IMR-90 (cell line): Measurements from ENCODE around the gene RANBP9. TPM values are rescaled to one million over a fixed set of nuclear protein-coding genes. Genes with fewer than 3 reads are reported as not detected.

Source experiments
- ATAC-seq: fragments of 200-7000 bp; cut with Tn5 transposase; 2 replicates; pipeline ENCODE4 v1.9.1; 2020; ENCODE audit warnings: low read depth, mild to moderate bottlenecking, moderate library complexity
- BruUV-seq: library from RNA; stranded (reverse); fragments of 400-500 nt; replicated peaks from 2 replicates; lab custom pipeline; 2021; lab: Mats Ljungman, UMichigan
- CTCF ChIA-PET: fragments of 300-600 bp; formaldehyde crosslinking; extraction: SDS; loops from one replicate; lab custom pipeline; 2021; ENCODE audit warnings: antibody characterized with exemption; lab: Yijun Ruan, JAX
- POLR2A ChIA-PET: fragments of 300-600 bp; sonication (Branson Sonifier 250); formaldehyde crosslinking; loops from one replicate; lab custom pipeline; 2022; ENCODE audit warnings: antibody characterized with exemption; ENCODE audit not compliant: unreplicated experiment; lab: Charles Lee
- DNase-seq: peaks from one replicate; pipeline ENCODE4 v3.0.0; 2013
- H2AFZ ChIP-seq: replicated peaks from 2 replicates; pipeline ENCODE3; 2013; ENCODE audit warnings: low read length, mild to moderate bottlenecking; ENCODE audit not compliant: poor library complexity
- H2AK5ac ChIP-seq: 2 replicates; pipeline ENCODE4 v1.6.1; 2013; ENCODE audit warnings: low read depth, low read length, inconsistent platforms
- H2AK9ac ChIP-seq: replicated peaks from 2 replicates; pipeline ENCODE3; 2013; ENCODE audit warnings: mild to moderate bottlenecking, low read depth, low read length, moderate library complexity; ENCODE audit not compliant: poor library complexity
- H2BK120ac ChIP-seq: 2 replicates; pipeline ENCODE4 v1.6.1; 2013; ENCODE audit warnings: low read depth, low read length, inconsistent platforms
- H2BK15ac ChIP-seq: 3 replicates; pipeline ENCODE4 v1.6.1; 2013; ENCODE audit warnings: low read depth, low read length, inconsistent platforms
- H2BK20ac ChIP-seq: 2 replicates; pipeline ENCODE4 v1.6.1; 2013; ENCODE audit warnings: low read depth, mild to moderate bottlenecking, inconsistent platforms, low read length, moderate library complexity
- H2BK5ac ChIP-seq: 2 replicates; pipeline ENCODE4 v1.6.1; 2013; ENCODE audit warnings: mild to moderate bottlenecking, low read depth, low read length, inconsistent platforms; ENCODE audit not compliant: poor library complexity, severe bottlenecking
- H3K14ac ChIP-seq: replicated peaks from 2 replicates; pipeline ENCODE4 v1.6.1; 2013; ENCODE audit warnings: low read depth, low read length, inconsistent platforms
- H3K18ac ChIP-seq: 2 replicates; pipeline ENCODE4 v1.6.1; 2013; ENCODE audit warnings: low read depth, low read length, control low read depth
- H3K23ac ChIP-seq: 2 replicates; pipeline ENCODE4 v1.6.1; 2013; ENCODE audit warnings: low read depth, low read length, inconsistent platforms
- H3K27ac ChIP-seq: 2 replicates; pipeline ENCODE4 v1.5.1; 2013; ENCODE audit warnings: mild to moderate bottlenecking, control low read depth, low read length; ENCODE audit not compliant: insufficient read depth
- H3K27me3 ChIP-seq: 2 replicates; pipeline ENCODE4 v1.6.1; 2013; ENCODE audit warnings: low read length; ENCODE audit not compliant: control insufficient read depth, insufficient read depth
- H3K36me3 ChIP-seq: 2 replicates; pipeline ENCODE4 v1.6.1; 2013; ENCODE audit warnings: low read length, mixed read lengths; ENCODE audit not compliant: control insufficient read depth, insufficient read depth
- H3K4ac ChIP-seq: 2 replicates; pipeline ENCODE4 v1.6.1; 2013; ENCODE audit warnings: low read depth, low read length, inconsistent platforms
- H3K4me1 ChIP-seq: 2 replicates; pipeline ENCODE4 v1.6.1; 2013; ENCODE audit warnings: low read length, mixed read lengths; ENCODE audit not compliant: control insufficient read depth, insufficient read depth
- H3K4me2 ChIP-seq: 2 replicates; pipeline ENCODE4 v1.6.1; 2013; ENCODE audit warnings: low read depth, mild to moderate bottlenecking, control low read depth, low read length, moderate library complexity
- H3K4me3 ChIP-seq: 2 replicates; pipeline ENCODE4 v1.5.1; 2013; ENCODE audit warnings: low read depth, mild to moderate bottlenecking, control low read depth, low read length, moderate library complexity; ENCODE audit not compliant: insufficient read depth
- H3K56ac ChIP-seq: 2 replicates; pipeline ENCODE4 v1.6.1; 2013; ENCODE audit warnings: low read length, inconsistent platforms; ENCODE audit not compliant: insufficient read depth; ENCODE audit errors: extremely low read depth
- H3K79me1 ChIP-seq, 2 experiments: 2 replicates each; pipeline ENCODE4 v1.6.1; 2013; ENCODE audit warnings: low read length in 2 of 2, inconsistent platforms in 1 of 2, low read depth in 1 of 2
- H3K9ac ChIP-seq: 2 replicates; pipeline ENCODE4 v1.6.1; 2013; ENCODE audit warnings: low read depth, low read length, control low read depth
- H3K9me1 ChIP-seq: 2 replicates; pipeline ENCODE4 v1.6.1; 2013; ENCODE audit warnings: low read length, inconsistent platforms; ENCODE audit not compliant: insufficient read depth
- H3K9me3 ChIP-seq: 2 replicates; pipeline ENCODE4 v1.6.1; 2013; ENCODE audit warnings: low read length; ENCODE audit not compliant: control insufficient read depth, insufficient read depth
- H4K20me1 ChIP-seq: 2 replicates; pipeline ENCODE4 v1.6.1; 2013; ENCODE audit warnings: low read length, inconsistent platforms; ENCODE audit not compliant: insufficient read depth
- H4K5ac ChIP-seq: 2 replicates; pipeline ENCODE4 v1.6.1; 2013; ENCODE audit warnings: mild to moderate bottlenecking, low read depth, low read length, control low read depth
- H4K8ac ChIP-seq, 2 experiments: 2 replicates each; pipeline ENCODE4 v1.6.1; 2013; ENCODE audit warnings: low read depth in 2 of 2, low read length in 2 of 2, control low read depth in 1 of 2, inconsistent platforms in 1 of 2
- H4K91ac ChIP-seq: 2 replicates; pipeline ENCODE4 v1.6.1; 2013; ENCODE audit warnings: low read depth, low read length, inconsistent platforms; ENCODE audit not compliant: insufficient read depth
- BHLHE40 ChIP-seq: fragments of 150-350 bp; IDR thresholded peaks from 2 replicates; pipeline ENCODE4 v1.6.1; 2016; ENCODE audit warnings: mild to moderate bottlenecking, low read depth, low read length
- CEBPB ChIP-seq: IDR thresholded peaks from 2 replicates; pipeline ENCODE4 v1.6.1; 2012; ENCODE audit warnings: low read depth, low read length, improper control_type of control experiment
- CHD1 ChIP-seq: IDR thresholded peaks from 2 replicates; pipeline ENCODE4 v1.6.1; 2012; ENCODE audit warnings: low read depth, low read length, improper control_type of control experiment
- ELK1 ChIP-seq: fragments of 150-350 bp; IDR thresholded peaks from 2 replicates; pipeline ENCODE4 v1.6.1; 2016; ENCODE audit warnings: low read depth, mild to moderate bottlenecking, low read length, moderate library complexity, borderline replicate concordance
- FOS ChIP-seq: fragments of 150-350 bp; IDR thresholded peaks from 2 replicates; pipeline ENCODE4 v1.6.1; 2016; ENCODE audit warnings: low read depth, low read length
- MAFK ChIP-seq: IDR thresholded peaks from 2 replicates; pipeline ENCODE4 v1.6.1; 2012; ENCODE audit warnings: low read depth, low read length, improper control_type of control experiment
- MAZ ChIP-seq: IDR thresholded peaks from 2 replicates; pipeline ENCODE4 v1.6.1; 2012; ENCODE audit warnings: low read depth, mild to moderate bottlenecking, low read length, improper control_type of control experiment, moderate library complexity, borderline replicate concordance
- MXI1 ChIP-seq: IDR thresholded peaks from 2 replicates; pipeline ENCODE4 v1.6.1; 2012; ENCODE audit warnings: low read depth, mild to moderate bottlenecking, low read length, moderate library complexity, borderline replicate concordance
- NFE2L2 ChIP-seq: fragments of 150-350 bp; IDR thresholded peaks from 2 replicates; pipeline ENCODE4 v1.6.1; 2016; ENCODE audit warnings: low read depth, mild to moderate bottlenecking, low read length
- POLR2A ChIP-seq: IDR thresholded peaks from 2 replicates; pipeline ENCODE4 v1.6.1; 2012; ENCODE audit warnings: mild to moderate bottlenecking, low read depth, low read length
- RAD21 ChIP-seq: IDR thresholded peaks from 2 replicates; pipeline ENCODE4 v1.6.1; 2012; ENCODE audit warnings: low read length, improper control_type of control experiment
- RCOR1 ChIP-seq: IDR thresholded peaks from 2 replicates; pipeline ENCODE4 v1.6.1; 2012; ENCODE audit warnings: mild to moderate bottlenecking, low read length, improper control_type of control experiment; ENCODE audit not compliant: insufficient replicate concordance
- RFX5 ChIP-seq: IDR thresholded peaks from 2 replicates; pipeline ENCODE4 v1.8.0; 2012; ENCODE audit warnings: low read depth, mild to moderate bottlenecking, low read length, moderate library complexity
- SMC3 ChIP-seq: fragments of 150-350 bp; IDR thresholded peaks from 2 replicates; pipeline ENCODE4 v1.6.1; 2016; ENCODE audit warnings: low read depth, mild to moderate bottlenecking, antibody characterized with exemption, low read length, moderate library complexity
- WGBS, 2 experiments: methylation state at CpG; one replicate each; pipeline versions ENCODE4 v1.1.5 to v1.1.7; 2013; ENCODE audit warnings: missing lambda C conversion rate in 2 of 2; ENCODE audit not compliant: insufficient read length in 1 of 2; ENCODE audit errors: extremely low coverage in 2 of 2; 5-methylcytosine and 5-hydroxymethylcytosine counted together
- dilution Hi-C: fragments of 300-500 bp; cut with HindIII; formaldehyde crosslinking; loops from one replicate; pipeline ENCODE4 v1.14.3; 2018; ENCODE audit warnings: low sequenced_read_pairs; ENCODE audit not compliant: unreplicated experiment
- in situ Hi-C: fragments of 300-500 bp; cut with MboI; formaldehyde crosslinking; loops from 3 replicates; pipeline ENCODE4 v1.14.3; 2019; ENCODE audit warnings: low sequenced_read_pairs, inconsistent platforms, mixed read lengths
- intact Hi-C: fragments of 100-400 bp; cut with micrococcal nuclease; formaldehyde crosslinking; loops from 2 replicates; pipeline ENCODE4 v1.10.0; 2022
- polyA plus RNA-seq, 3 experiments: library from polyadenylated mRNA; depleted of rRNA; stranded (reverse); fragments of >200 nt; gene quantifications; 2 replicates each; pipeline ENCODE4 v1.2.3, GENCODE V29; 2012; ENCODE audit warnings: low replicate concordance in 1 of 3
- total RNA-seq: library from RNA; depleted of rRNA; stranded (reverse); fragments of >200 nt; gene quantifications from 2 replicates; pipeline ENCODE4 v1.2.3, GENCODE V29; 2012
- TF ChIP-seq, protein P1 (sequence below): conservative IDR thresholded peaks from 2 replicates; pipeline ENCODE4 v1.5.1; 2012; ENCODE audit warnings: mild to moderate bottlenecking, low read depth, low read length, improper control_type of control experiment
- TF ChIP-seq, protein P2 (sequence below): fragments of 150-350 bp; IDR thresholded peaks from 2 replicates; pipeline ENCODE4 v1.6.1; 2017; ENCODE audit warnings: mild to moderate bottlenecking, antibody characterized with exemption, low read length, low read depth

The RANBP9 gene
- total and polyA plus RNA-seq, 2 of the 4 experiments (the other 2 are of a cell fraction) = 17.7 to 27.8 TPM

- no TSS peak for BruUV-seq
- 100% methylated on average over 1 of the region's 5 CpGs; no CpG with 5 or more reads in 1 of the 2 experiments for WGBS, 2 experiments
- no peak overlapping the region for H2BK20ac ChIP-seq
Observed at GRCh38 chr6:13698715-13699114, 12.9 kb downstream of the RANBP9 start.

More at GRCh38 chr6:13698715-13699114, 12.9 kb downstream of the RANBP9 start:
- Histone ChIP-seq H2BK5ac (no peak overlapping the region), H3K27me3 (no peaks in the 10 kb centered on the region), H2AFZ (no peak overlapping the region), H3K14ac (no peak overlapping the region), H3K4me2 (no peak overlapping the region), H3K9me1 (peaks cover 8% of the 10 kb centered on the region), H3K9ac (no peak overlapping the region), H2AK5ac (no peak overlapping the region), H2BK120ac (no peak overlapping the region), H3K27ac (no peak overlapping the region), H4K91ac (no peak overlapping the region), H2AK9ac (no peak overlapping the region), H4K8ac (no peak overlapping the region), H2BK15ac (no peak overlapping the region), H3K18ac (no peak overlapping the region), H3K9me3 (no peaks in the 10 kb centered on the region), H3K79me1 (peaks cover 10 to 66% of the 10 kb centered on the region in 2 experiments), H4K20me1 (peaks cover 19% of the 10 kb centered on the region), H3K56ac (no peak overlapping the region), H3K36me3 (peaks cover 2% of the 10 kb centered on the region; the same call in 1 of the 2 replicates), H3K4me1 (peaks cover 12% of the 10 kb centered on the region), H3K4ac (no peak overlapping the region), H4K5ac (no peak overlapping the region), H3K23ac (no peak overlapping the region), H3K4me3 (no peak overlapping the region)
- ChIA-PET POLR2A (no interaction called here), CTCF (no interaction called here)
- dilution Hi-C loops (no loop called here), in situ Hi-C loops (no loop called here), intact Hi-C loops (loop anchor here (5.0 kb wide), 1 partner anchor 36 kb away; no protein-coding TSS in a partner anchor)
- ATAC-seq (no peak), DNase-seq (no peak)
- TF ChIP-seq MAFK (no peak), BHLHE40 (no peak), CEBPB (no peak), MAZ (no peak), NFE2L2 (no peak), RAD21 (no peak), RFX5 (no peak), RCOR1 (no peak), MXI1 (no peak), ELK1 (no peak), CHD1 (no peak), FOS (no peak), SMC3 (no peak), POLR2A (no peak)
- TF ChIP-seq, protein P1, sequence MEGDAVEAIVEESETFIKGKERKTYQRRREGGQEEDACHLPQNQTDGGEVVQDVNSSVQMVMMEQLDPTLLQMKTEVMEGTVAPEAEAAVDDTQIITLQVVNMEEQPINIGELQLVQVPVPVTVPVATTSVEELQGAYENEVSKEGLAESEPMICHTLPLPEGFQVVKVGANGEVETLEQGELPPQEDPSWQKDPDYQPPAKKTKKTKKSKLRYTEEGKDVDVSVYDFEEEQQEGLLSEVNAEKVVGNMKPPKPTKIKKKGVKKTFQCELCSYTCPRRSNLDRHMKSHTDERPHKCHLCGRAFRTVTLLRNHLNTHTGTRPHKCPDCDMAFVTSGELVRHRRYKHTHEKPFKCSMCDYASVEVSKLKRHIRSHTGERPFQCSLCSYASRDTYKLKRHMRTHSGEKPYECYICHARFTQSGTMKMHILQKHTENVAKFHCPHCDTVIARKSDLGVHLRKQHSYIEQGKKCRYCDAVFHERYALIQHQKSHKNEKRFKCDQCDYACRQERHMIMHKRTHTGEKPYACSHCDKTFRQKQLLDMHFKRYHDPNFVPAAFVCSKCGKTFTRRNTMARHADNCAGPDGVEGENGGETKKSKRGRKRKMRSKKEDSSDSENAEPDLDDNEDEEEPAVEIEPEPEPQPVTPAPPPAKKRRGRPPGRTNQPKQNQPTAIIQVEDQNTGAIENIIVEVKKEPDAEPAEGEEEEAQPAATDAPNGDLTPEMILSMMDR = no peak
- TF ChIP-seq, protein P2, sequence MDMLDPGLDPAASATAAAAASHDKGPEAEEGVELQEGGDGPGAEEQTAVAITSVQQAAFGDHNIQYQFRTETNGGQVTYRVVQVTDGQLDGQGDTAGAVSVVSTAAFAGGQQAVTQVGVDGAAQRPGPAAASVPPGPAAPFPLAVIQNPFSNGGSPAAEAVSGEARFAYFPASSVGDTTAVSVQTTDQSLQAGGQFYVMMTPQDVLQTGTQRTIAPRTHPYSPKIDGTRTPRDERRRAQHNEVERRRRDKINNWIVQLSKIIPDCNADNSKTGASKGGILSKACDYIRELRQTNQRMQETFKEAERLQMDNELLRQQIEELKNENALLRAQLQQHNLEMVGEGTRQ = no peak
